Endothelial cell of umbilical vein (primary cell): ENCODE results near the gene GLB1L2. TPM values are rescaled to one million over a fixed set of nuclear protein-coding genes. Genes with fewer than 3 reads are reported as not detected.

Experiments
- BruUV-seq: library from RNA; stranded (reverse); fragments of 400-500 nt; replicated peaks from 2 replicates; lab custom pipeline; 2021; lab: Mats Ljungman, UMichigan
- CTCF ChIA-PET: fragments of 300-600, 350-600 bp; sonication (Branson Sonifier 250); formaldehyde crosslinking; loops from one replicate; lab custom pipeline; 2021; ENCODE audit warnings: antibody characterized with exemption, inconsistent platforms; lab: Charles Lee
- POLR2A ChIA-PET: fragments of 300-600, 350-600 bp; sonication (Branson Sonifier 250); formaldehyde crosslinking; loops from one replicate; lab custom pipeline; 2021; ENCODE audit warnings: antibody characterized with exemption, inconsistent platforms; lab: Charles Lee
- DNase-seq: peaks from one replicate; pipeline ENCODE4 v3.0.0-alpha.2; 2011; ENCODE audit warnings: low read depth, low spot score
- FAIRE-seq: peaks from 2 replicates; lab custom pipeline; 2011; peaks lifted over from hg19 to GRCh38; lab: Jason Lieb, UNC
- H2AFZ ChIP-seq: 2 replicates; pipeline ENCODE4 v1.6.0; 2012; ENCODE audit warnings: low read depth, low read length, control low read depth, inconsistent platforms
- H3K27ac ChIP-seq: 2 replicates; pipeline ENCODE4 v1.5.1; 2011; ENCODE audit warnings: low read depth, mild to moderate bottlenecking, control low read depth, low read length, moderate library complexity; ENCODE audit not compliant: insufficient read depth
- H3K27me3 ChIP-seq, 2 experiments: 2 replicates each; pipeline versions ENCODE4 v1.6.0 to v1.6.1; 2011; ENCODE audit warnings: low read length in 2 of 2, mixed read lengths in 1 of 2; ENCODE audit not compliant: control insufficient read depth in 2 of 2, insufficient read depth in 2 of 2
- H3K36me3 ChIP-seq, 2 experiments: 2 replicates in 1 of 2; 3 replicates in 1 of 2; pipeline ENCODE4 v1.5.1; 2011; ENCODE audit warnings: low read length in 2 of 2, mild to moderate bottlenecking in 1 of 2, moderate library complexity in 1 of 2; ENCODE audit not compliant: control insufficient read depth in 2 of 2, insufficient read depth in 2 of 2; ENCODE audit errors: extremely low read depth in 1 of 2
- H3K4me1 ChIP-seq: 3 replicates; pipeline ENCODE4 v1.5.1; 2011; ENCODE audit warnings: mild to moderate bottlenecking, low read length; ENCODE audit not compliant: control insufficient read depth, insufficient read depth; ENCODE audit errors: extremely low read depth
- H3K4me2 ChIP-seq: 2 replicates; pipeline ENCODE4 v1.6.1; 2011; ENCODE audit warnings: low read length, control low read depth, mixed read lengths; ENCODE audit not compliant: insufficient read depth
- H3K4me3 ChIP-seq, 3 experiments: fragments of 200-600 bp in 1 of 3; sonication (generic), shearing (Covaris generic) in 1 of 3; replicated peaks in 1 of 3; 2 replicates each; pipeline ENCODE4 v1.5.1; 2011 to 2016; ENCODE audit warnings: control low read depth in 3 of 3, low read length in 3 of 3, mild to moderate bottlenecking in 2 of 3, inconsistent platforms in 1 of 3, low read depth in 1 of 3, moderate library complexity in 1 of 3; ENCODE audit not compliant: insufficient read depth in 1 of 3
- H3K79me2 ChIP-seq: 2 replicates; pipeline ENCODE4 v1.6.0; 2012; ENCODE audit warnings: low read length, inconsistent platforms; ENCODE audit not compliant: control insufficient read depth, insufficient read depth
- H3K9ac ChIP-seq: replicated peaks from 2 replicates; pipeline ENCODE3; 2011; ENCODE audit warnings: low read length, control low read depth; ENCODE audit not compliant: insufficient read depth; ENCODE audit errors: extremely low read depth
- H3K9me1 ChIP-seq: replicated peaks from 3 replicates; pipeline ENCODE4 v1.6.0; 2011; ENCODE audit warnings: mild to moderate bottlenecking, low read length; ENCODE audit not compliant: control insufficient read depth, insufficient read depth; ENCODE audit errors: extremely low read depth
- H3K9me3 ChIP-seq: replicated peaks from 2 replicates; pipeline ENCODE4 v1.5.1; 2012; ENCODE audit warnings: low read length, inconsistent platforms; ENCODE audit not compliant: control insufficient read depth, insufficient read depth
- H4K20me1 ChIP-seq: replicated peaks from 2 replicates; pipeline ENCODE3; 2011; ENCODE audit warnings: mild to moderate bottlenecking, low read length; ENCODE audit not compliant: control insufficient read depth, insufficient read depth; ENCODE audit errors: extremely low read depth
- CTCF ChIP-seq, 2 donors: IDR thresholded peaks; 1 replicate in 1 of 2; 2 replicates in 1 of 2; pipeline ENCODE4 v1.5.1; 2011; ENCODE audit warnings: low read length in 2 of 2, mild to moderate bottlenecking in 2 of 2, moderate library complexity in 2 of 2, control low read depth in 1 of 2, inconsistent platforms in 1 of 2, low read depth in 1 of 2; ENCODE audit not compliant: insufficient read depth in 1 of 2; ENCODE audit errors: extremely low read depth in 1 of 2
- EZH2 ChIP-seq: IDR thresholded peaks from 2 replicates; pipeline ENCODE4 v1.6.1; 2012; ENCODE audit warnings: borderline replicate concordance, low read depth, mild to moderate bottlenecking, moderate library complexity, low read length, inconsistent platforms; ENCODE audit not compliant: severe bottlenecking
- FOS ChIP-seq: IDR thresholded peaks from 2 replicates; pipeline ENCODE4 v1.6.1; 2011; ENCODE audit warnings: mild to moderate bottlenecking, low read length, moderate library complexity, borderline replicate concordance; ENCODE audit not compliant: insufficient read depth
- GATA2 ChIP-seq: IDR thresholded peaks from 2 replicates; pipeline ENCODE4 v1.7.0; 2011; ENCODE audit warnings: low read depth, mild to moderate bottlenecking, moderate library complexity, mixed read lengths, low read length; ENCODE audit not compliant: insufficient read length, insufficient read depth
- JUN ChIP-seq: IDR thresholded peaks from 2 replicates; pipeline ENCODE4 v1.6.1; 2011; ENCODE audit warnings: borderline replicate concordance, low read depth; ENCODE audit not compliant: insufficient read length, insufficient read depth
- MYC ChIP-seq: IDR thresholded peaks from one replicate; pipeline ENCODE4 v1.6.1; 2011; ENCODE audit warnings: mild to moderate bottlenecking, low read depth, low read length
- POLR2A ChIP-seq: IDR thresholded peaks from 2 replicates; pipeline ENCODE4 v1.6.1; 2012; ENCODE audit warnings: low read depth, mild to moderate bottlenecking, control low read depth, low read length
- POLR2AphosphoS5 ChIP-seq: IDR thresholded peaks from 2 replicates; pipeline ENCODE4 v1.6.1; 2012; ENCODE audit warnings: low read depth, mild to moderate bottlenecking, control low read depth, low read length, moderate library complexity; ENCODE audit not compliant: insufficient read depth
- dilution Hi-C: fragments of 300-500 bp; cut with MboI; formaldehyde crosslinking; loops from one replicate; pipeline ENCODE4 v1.15.0; 2019; ENCODE audit warnings: low sequenced_read_pairs; ENCODE audit not compliant: extremely low pct_ligation_motif_present
- intact Hi-C: fragments of 100-400 bp; cut with micrococcal nuclease; formaldehyde crosslinking; loops from one replicate; pipeline ENCODE4 v1.10.0; 2022
- polyA plus RNA-seq, 4 experiments: library from polyadenylated mRNA; depleted of rRNA in 3 of 4; stranded (reverse) in 3 of 4; unstranded in 1 of 4; fragments of >200 nt; gene quantifications; 2 replicates each; pipeline versions ENCODE4 v1.2.1 to v1.2.3, GENCODE V29; 2011 to 2012; ENCODE audit warnings: missing spikeins in 1 of 4
- total RNA-seq: library from RNA; stranded (reverse); gene quantifications from 2 replicates; pipeline ENCODE4 v1.2.3, GENCODE V29; 2021
- TF ChIP-seq, protein P1 (sequence below): IDR thresholded peaks from 2 replicates; pipeline ENCODE4 v1.6.1; 2011; ENCODE audit not compliant: insufficient read depth, insufficient read length

The GLB1L2 gene
- total and polyA plus RNA-seq, 2 donors (not counting 3 experiments of a cell fraction or from before 2014, with no cell fraction given) = 0.55 to 0.59 TPM

DNA sequence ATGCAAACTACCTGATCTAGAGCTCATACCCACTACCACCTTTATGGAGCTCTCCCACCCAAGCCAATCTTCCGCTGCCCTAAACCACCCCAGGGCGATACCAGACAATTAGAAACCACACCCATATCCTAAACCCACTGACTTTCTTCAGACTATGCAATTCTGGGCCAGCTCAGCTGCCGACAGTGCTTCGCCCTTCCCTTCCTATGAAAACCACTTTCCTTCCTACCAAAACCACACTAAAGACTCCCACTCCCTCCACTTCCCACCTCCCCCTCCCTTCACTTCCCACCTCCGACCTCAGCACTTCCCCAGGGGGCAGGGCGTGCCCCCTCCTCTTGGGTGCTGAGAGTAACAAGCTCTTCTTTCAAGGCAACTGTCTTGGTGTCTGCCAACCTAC is 55.2 kb downstream of the GLB1L2 start:
- TF ChIP-seq POLR2AphosphoS5 (no peak), GATA2 (no peak), CTCF (IDR thresholded peaks at IDR 0.05; ENCODE audit: extremely low read depth in 1 of 2, insufficient read depth in 1 of 2, low read depth in 1 of 2, low read length in 2 of 2) (no peak), EZH2 (no peak), FOS (no peak), POLR2A (no peak), MYC (no peak), JUN (no peak)
- TF ChIP-seq, protein P1, sequence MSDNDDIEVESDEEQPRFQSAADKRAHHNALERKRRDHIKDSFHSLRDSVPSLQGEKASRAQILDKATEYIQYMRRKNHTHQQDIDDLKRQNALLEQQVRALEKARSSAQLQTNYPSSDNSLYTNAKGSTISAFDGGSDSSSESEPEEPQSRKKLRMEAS = no peak
- POLR2A ChIA-PET = no interaction called here
- CTCF ChIA-PET = no interaction called here

More for the DNA sequence above, 55.2 kb downstream of the GLB1L2 start:
- Histone ChIP-seq H3K4me3 (no peak overlapping the region), H3K9ac (no peak overlapping the region), H3K79me2 (no peaks in the 10 kb centered on the region), H3K27me3 (no peaks in the 10 kb centered on the region), H3K4me1 (no peaks in the 10 kb centered on the region), H3K36me3 (no peaks in the 10 kb centered on the region), H3K9me3 (no peaks in the 10 kb centered on the region), H4K20me1 (no peaks in the 10 kb centered on the region), H3K9me1 (no peaks in the 10 kb centered on the region), H3K27ac (no peak overlapping the region), H2AFZ (no peak overlapping the region), H3K4me2 (no peak overlapping the region)
- intact Hi-C loops (no loop called here), dilution Hi-C loops (no loop called here)
- FAIRE-seq (no peak), DNase-seq (no peak)
- no TSS peak for BruUV-seq
